SK-N-MC (cell line): ENCODE results near the gene C7orf33.

Experiments
- EZH2 ChIP-seq: fragments of 200-600 bp; sonication (generic); IDR thresholded peaks from one replicate; pipeline ENCODE4 v1.6.1; 2017; ENCODE audit warnings: antibody characterized with exemption
- POLR2AphosphoS5 ChIP-seq: IDR thresholded peaks from 2 replicates; pipeline ENCODE4 v1.6.1; 2012; ENCODE audit warnings: mild to moderate bottlenecking, low read depth, low read length, borderline replicate concordance

GRCh38 chr7:148545172-148545571 lies 45.4 kb upstream of the C7orf33 start:
- TF ChIP-seq EZH2 (no peak), POLR2AphosphoS5 (no peak)
